Non-pigmented ciliary epithelial cell (primary cell): ENCODE measurements around the gene BCL11A.

Experiments
- DNase-seq: peaks from one replicate; pipeline ENCODE4 v3.0.0-alpha.2; 2010; ENCODE audit warnings: low read depth

BCL11A gene

DNA sequence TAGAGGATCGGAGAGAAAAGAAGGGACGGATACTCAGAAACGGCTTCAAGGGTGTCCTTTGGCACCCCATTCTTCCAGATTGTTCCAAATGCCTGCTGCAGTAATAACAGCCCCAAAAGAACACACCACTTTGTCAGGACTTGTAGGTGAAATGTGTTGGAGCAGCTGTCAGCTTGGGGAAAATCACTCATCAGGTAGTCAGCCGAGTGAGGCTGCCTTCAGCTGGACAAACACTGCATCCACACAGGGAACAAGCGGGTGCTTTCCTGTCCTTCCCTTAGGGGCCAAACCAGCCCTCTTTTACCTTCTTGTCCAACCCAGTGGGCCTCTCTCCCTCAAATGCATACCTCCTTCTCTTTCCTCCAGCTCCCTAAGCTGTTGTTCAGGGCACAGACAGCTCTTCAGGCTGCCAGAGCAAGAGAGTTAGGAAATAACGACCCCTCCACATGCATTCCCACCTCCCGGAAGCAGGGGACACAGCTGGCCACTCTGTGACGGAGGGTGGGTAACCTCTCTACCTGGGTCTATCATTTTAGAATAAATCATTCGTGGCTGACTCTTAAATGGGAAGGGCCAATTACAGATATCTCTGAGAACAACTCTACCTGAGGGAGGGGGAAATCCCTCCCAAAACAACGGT is 48.1 kb downstream of the BCL11A start:
- no peak for DNase-seq

DNA sequence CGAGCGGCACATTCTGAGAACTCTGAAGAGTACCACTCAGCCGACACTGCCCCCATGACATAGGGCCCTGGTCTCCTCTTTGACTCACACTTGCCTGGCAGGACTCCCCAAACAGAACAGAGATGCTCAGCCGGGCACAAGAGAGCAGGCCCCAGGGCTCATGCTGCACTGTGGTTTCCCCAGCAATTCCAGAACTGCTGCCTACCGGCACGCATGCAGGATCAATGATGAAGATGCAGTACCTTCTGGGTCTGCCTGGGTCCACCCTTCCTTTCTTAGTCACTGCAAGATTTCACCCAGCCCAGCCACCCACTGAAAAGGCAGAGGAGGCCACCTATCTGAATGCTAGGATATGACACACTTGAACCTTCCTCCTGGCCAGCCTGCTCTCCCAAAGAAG is 49.4 kb downstream of the BCL11A start:
- no peak for DNase-seq

DNA sequence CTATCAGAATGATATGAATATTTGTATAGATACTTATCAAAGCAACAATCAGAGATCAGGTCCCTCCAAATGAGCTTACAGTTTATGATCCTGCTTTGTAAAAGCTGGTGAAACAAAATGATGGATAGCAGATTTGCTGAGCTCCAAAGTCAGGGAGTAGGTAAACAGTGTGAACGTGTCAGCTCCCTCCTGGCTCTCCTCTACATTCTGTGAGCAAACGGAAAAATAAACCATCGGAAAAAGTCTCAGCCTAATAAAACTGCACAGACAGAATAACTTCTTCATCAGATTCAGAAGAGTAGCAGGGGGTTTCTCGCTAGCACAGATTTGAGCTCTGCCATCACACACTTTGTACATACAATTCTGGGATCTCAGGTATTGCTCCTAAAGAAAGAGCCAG is 51.3 kb downstream of the BCL11A start:
- no peak for DNase-seq

DNA sequence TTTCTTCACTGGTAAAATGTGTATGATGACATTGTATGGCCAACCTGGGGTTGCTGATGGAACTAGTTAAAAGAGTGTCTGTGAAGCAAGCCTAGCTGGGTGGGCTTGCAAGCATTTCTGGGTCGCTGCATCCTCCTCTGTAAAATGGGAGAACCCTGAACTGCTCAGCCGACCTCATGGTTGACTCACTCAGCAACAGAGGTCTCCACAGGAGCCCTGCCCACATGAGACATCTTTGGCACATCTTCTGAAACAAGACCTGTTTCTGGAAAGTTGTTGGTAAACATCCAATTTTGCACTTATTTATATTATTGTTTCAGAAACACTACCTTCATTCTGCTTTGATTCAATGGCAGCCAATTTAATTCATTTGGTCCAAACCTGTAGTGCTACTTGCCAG is 52.6 kb downstream of the BCL11A start:
- no peak for DNase-seq

DNA sequence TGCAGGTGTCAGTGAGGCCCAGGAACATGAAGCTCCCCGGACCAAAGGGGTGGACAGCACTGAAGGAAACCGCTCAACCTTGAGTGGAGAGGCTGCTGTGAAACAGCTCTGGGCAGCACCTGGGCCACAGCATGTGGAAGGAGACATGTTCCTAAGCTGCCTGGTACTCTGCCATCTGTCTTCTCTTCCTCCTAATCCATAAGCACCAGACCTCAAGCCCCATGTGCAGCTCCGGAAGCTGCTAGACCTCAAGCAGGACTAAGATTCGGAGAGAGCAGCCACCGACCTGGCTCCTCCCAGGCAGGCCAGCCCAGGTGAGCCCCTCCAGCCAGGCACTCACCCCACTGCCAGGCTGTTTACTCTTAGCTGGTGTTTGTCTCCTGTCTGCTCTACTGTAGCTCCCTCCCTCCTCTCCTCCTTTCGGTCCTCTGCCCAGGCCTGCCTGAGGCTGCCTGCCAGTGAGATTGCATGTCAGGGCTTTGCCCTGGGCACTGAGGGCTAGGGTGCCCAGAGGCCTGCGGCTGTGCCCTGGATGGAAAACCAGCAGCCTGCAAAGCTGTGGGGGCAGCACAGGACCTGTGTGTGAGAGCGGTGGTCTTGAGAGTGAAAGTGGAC is 53.7 kb downstream of the BCL11A start:
- no peak for DNase-seq

DNA sequence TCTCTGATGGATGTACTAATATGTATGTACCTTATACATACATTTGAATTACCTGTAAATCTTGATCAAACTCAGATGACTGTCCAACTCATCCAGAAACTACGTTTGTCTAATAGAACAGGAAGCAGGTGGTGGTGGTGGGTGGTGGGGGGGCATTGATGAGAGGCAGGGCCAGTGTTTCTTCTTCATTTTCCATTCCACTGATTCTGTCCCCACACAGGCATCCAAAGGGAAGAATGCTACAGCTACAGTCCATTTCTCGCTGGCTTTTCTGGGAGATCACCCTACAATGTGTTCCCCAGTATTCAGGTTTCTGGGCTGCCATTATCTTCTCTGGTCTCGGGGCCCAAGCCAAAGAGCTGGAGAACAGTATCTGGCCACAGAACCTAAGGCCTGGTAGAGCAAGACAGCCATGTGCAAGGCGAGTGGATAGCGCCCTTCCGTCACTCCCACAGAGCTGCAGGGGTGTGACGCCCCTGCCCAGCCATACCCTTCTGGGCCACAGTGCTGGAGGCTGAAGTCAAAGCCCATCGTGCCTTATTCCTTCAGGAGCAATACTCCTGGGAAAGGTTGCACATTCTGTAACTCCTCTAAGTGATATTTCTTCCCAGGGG is 54.5 kb downstream of the BCL11A start:
- DNase-seq = no peak

DNA sequence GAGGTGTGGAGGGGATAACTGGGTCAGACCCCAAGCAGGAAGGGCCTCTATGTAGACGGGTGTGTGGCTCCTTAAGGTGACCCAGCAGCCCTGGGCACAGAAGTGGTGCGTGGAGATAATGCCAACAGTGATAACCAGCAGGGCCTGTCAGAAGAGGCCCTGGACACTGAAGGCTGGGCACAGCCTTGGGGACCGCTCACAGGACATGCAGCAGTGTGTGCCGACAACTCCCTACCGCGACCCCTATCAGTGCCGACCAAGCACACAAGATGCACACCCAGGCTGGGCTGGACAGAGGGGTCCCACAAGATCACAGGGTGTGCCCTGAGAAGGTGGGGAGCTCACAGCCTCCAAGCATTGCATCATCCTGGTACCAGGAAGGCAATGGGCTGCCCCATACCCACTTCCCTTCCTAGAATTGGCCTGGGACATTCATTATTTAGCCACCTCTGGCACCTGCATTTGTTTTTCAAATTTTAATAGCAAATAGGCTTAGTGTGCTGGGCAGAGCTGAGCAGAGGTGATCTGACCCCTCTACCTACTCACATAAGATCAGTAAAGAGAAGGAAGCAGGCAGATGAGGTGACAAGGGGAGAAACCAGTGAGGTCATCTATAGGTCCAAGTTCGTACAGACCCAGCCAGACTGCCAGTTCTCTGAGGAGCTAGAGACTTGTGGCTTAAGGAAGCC is 55.2 kb downstream of the BCL11A start:
- no peak for DNase-seq

DNA sequence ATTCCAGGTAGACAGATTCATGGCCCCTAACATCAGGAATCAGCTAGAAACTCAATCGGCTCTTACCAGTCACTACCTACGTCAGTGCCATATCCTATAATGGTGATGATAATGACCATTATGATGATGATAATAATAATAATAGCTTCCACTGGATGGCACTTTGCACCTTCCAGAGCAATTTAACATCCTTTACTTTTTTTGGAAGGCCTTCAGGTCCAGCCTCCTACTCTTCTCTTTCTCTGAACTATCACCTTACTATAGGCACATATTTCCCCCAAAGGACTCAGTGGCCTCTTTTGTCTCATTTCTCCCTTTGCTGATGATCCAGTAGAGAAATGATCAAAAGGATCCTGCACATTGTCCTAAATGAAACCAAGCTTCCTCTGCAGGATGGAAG is 56.0 kb downstream of the BCL11A start:
- no peak for DNase-seq

DNA sequence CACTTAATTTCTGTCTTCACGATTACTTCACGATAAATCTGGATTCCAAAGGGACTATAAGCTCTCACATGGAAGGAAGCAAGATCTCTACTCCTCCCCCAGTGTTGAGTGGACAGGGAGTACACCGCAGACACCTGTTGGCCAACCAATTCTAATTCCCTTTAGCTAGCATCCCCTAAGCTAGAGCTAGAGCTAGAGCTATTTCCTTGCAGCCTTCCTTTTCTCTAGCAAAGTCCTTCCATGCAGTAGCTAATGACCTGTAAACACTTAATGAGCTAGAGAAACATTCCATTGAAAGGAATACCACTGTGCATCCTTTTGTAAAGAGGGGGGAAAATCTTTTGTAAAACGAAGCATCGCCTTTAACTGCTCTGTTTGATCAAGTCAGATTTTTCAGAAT is 56.5 kb downstream of the BCL11A start:
- DNase-seq = no peak

DNA sequence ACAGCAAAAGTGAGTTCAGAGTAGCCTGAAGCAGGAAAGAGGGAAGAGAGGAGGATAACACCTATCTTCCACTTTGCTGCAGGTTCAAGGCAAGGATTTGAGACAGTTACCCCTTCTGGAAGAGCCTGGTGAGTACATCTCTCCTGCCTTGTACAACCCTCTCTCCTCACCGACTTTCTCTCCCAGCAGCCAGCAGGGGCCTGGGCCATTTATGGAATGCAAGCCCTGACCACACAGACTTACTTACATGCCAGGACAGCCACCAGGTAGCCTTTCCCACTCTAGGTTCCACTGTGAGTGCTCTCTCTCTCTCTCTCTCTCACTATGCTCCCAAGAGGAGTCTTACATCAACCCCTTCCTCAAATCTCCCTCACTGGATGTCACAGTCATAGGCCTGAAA is 57.0 kb downstream of the BCL11A start:
- DNase-seq = no peak

DNA sequence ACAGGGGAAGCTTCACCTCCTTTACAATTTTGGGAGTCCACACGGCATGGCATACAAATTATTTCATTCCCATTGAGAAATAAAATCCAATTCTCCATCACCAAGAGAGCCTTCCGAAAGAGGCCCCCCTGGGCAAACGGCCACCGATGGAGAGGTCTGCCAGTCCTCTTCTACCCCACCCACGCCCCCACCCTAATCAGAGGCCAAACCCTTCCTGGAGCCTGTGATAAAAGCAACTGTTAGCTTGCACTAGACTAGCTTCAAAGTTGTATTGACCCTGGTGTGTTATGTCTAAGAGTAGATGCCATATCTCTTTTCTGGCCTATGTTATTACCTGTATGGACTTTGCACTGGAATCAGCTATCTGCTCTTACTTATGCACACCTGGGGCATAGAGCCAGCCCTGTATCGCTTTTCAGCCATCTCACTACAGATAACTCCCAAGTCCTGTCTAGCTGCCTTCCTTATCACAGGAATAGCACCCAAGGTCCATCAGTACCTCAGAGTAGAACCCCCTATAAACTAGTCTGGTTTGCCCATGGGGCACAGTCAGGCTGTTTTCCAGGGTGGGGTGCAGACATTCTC is 58.3 kb downstream of the BCL11A start:
- DNase-seq = no peak

DNA sequence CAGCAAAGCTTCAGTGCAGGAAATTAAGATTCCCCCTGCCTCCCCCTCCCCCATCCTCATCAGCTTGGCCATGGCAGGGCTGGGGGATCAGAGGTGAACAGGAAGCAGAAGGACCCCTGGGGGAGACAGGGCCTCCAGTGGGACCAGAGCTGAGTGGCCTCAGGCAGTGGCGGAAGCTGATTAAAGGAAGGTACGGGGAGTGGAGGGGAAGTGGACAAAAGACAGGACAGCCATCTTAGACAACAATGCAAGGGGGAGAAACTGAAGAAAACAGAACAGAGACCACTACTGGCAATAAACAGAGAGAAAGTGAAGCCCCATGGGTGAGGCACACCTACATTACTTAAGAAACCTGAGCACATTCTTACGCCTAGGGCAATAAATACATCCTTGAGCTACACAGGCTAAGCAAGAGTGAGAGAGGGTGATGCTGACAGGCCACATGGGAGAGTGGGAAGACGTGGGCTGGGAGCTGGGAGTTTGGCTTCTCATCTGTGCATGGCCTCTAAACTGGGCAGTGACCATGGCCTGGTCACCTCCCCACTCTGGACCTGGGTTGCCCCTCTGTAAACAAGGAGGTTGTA is 59.6 kb downstream of the BCL11A start:
- DNase-seq = no peak

DNA sequence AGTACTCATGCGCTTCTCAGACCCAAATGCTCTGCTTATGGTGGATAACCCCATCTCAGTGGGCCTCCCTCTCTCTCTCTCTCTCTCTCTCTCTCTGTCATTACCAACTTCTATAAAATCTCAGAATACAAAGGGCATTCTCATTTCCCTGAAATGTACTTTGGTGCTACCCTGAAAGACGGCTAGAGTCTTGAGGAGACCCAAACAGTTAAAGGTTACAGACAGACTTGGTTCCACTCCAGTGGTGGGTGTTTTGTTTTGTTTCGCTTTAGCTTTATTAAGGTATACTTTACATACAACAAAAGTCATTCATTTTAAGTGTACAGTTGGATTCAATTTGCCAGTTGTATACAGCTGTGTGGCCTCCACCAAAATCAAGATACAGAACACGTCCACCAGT is 60.9 kb downstream of the BCL11A start:
- DNase-seq = no peak

DNA sequence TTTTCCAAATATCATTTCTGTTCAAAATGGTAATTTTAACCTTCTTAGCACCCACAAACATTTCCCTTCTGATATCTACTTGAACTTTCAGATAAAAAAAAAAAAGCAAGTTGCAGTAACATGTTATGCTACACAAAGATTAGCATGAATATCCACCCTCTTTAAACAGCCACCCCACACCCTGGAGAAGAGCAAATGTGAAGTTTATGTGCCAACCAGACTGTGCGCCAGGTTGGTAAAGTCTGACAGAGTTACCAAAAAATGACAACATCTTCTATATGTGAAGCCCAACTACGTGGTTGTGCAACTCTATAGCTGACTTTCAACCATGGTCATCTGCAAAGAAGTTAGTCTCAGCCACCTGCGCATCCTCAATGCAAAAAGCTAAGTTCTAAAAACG is 62.6 kb downstream of the BCL11A start:
- no peak for DNase-seq

DNA sequence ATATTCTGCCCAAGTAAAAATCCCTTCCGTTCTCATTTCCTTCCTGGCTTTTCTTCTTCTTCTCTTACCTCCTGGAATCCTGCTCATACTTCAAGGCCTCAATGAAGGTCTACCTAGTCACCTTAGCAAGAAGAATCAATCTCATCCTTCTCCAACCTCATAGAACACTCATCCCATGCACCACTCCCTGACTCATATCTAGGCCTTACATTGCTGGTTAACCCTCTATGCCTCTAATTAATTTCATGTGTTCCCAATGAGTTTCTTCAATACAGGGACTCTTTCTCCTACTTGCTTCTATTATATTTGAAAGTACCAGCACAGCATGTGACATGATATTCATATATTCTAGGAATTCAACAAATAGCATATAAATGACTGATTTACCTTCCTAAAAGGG is 63.0 kb downstream of the BCL11A start:
- no peak for DNase-seq

DNA sequence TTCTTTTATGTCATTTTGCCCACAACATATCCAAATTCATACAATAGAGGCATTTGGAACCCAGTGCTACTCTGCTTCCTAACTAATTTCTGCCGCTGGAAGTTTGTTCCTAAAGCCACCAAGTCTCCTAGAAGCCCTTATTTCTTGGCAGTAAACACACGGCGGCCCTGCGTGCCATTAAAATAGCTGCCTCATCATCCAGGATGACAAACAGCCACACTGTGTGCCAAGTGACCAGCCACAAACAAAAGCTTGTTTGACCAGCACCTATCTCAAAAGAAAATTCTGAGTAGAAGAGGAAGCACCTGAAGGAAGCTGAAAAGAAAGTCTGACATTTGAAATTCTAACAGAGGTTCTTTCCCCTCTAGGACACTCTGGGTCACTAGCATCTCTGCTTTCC is 64.2 kb downstream of the BCL11A start:
- DNase-seq = no peak

DNA sequence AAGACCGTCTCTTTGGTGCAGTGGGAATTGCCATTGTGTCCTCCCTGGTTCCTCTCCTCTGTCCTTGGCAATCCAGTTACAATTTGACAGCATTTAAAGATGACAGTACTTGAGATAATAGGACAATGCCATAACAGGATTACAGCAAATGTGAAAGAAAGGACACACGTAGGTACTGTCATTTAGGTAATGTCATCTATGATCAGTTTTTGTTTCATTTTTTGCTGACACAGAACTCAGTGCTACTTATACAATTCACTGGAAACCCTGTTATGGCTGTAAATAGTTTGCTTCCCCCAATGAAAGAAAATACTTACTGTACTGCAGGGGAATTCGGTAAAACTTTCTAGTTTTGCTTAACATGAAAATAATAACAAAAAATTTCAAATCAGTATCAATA is 65.2 kb downstream of the BCL11A start:
- no peak for DNase-seq

DNA sequence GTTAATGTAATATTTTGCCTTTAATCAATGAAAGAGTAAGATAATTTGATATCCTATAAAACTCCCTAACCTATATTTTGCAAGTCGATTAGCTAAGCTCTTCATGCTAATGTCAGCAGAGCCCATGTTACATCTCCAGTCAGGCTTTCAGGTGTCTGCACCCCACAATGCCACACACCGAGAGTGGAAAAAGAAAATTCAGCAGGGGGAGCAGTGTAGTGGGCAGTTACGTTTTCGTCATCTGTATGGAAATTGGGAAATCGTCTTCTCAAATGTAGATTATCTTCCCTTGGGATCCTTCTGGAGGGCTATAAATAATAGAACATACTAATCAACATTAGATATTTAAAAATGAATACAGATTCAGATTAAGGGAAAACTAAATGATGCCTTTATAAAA is 66.3 kb downstream of the BCL11A start:
- no peak for DNase-seq

DNA sequence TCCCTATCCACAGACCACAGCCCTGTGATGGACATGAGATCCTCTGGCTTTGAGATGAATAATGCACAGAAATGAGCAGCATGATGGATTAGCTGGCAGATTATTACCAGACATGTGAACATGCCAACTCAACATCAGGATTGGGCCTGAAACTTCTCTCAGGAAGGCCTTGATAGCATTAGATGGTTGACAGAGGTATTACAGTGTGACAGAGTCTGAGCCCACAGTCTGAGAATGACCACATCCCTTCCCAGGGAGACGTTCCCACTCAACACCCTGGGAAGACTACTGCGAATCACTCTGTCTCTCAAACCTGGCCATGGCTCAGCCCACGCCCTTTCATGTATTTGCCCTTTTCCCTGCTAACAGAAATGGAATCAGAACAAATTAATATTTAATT is 66.9 kb downstream of the BCL11A start:
- DNase-seq = no peak

DNA sequence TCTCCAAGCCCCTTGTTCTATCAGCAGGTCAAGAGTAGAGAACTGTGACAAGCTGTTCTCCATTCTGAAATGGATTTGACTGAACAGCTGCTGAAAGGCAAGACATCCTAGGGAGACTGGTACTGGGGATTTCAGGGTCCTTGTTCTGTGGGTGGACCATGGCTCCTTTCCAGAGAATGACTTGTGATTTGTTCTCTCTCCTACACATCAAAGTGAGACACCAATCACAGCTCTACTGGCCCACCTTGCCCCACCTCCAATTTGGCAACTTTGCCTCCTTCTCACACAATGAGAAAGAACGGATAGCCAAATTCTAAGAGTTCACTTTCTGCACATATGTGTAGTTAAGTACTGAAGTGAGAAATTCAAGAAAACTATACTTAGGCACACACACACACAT is 67.4 kb downstream of the BCL11A start:
- no peak for DNase-seq

DNA sequence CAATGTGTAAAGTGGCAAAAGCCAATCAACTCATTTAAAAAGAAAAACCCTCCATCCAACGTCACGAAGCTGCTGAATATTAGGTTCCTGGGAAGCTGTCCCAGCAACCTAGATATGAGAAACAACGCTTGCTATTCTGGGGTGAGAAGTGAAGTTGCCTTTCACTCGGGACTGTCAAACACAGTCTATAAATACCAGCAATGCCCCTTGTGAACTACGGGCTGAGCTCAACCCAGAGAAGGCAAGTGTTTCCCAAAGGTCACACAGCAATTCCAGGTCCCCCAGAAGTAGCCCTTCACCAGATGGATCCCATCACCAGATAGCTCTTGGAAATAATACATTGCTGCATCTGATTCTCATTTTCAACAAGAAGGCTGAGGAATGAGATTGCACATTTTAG is 67.9 kb downstream of the BCL11A start:
- DNase-seq = no peak

DNA sequence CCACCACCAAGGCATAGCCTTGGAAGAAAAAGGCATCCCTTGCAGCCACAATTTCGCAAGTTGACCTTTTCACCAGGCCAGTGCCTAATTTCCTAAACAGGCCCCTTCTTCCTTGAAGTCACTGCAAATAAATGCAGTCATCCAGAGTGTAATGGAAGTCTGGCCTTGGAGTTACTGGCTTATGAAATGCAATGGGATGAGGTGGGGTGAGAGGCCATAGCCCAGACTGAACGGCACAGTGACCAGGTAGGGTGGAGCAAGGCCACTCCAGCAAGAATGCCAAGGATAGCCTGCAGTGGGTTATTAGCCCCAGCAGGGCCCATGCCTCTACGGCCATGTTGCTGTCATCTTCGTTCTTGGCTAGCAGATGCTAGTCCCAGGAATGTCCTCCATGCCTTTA is 68.4 kb downstream of the BCL11A start:
- DNase-seq = no peak
